HG03439 (cell line): Measurements from ENCODE around the gene PHKA2.
"Not testable (repeated sequence)": the region's sequence is repeated elsewhere in the genome, so short reads cannot be mapped to it uniquely, and the experiment has no call there.

ENCODE experiments used
- ATAC-seq: cut with Tn5 transposase; IDR thresholded peaks from one replicate; pipeline ENCODE4 v1.9.1; 2021; ENCODE audit warnings: mild to moderate bottlenecking, moderate library complexity; ENCODE audit not compliant: unreplicated experiment

The PHKA2 gene

GRCh38 chrX:18872621-18873020, 111.3 kb downstream of the PHKA2 start:
- no peak for ATAC-seq

- no peak for ATAC-seq
These were observed 111.9 kb downstream of the PHKA2 start for GRCh38 chrX:18871970-18872369.

GRCh38 chrX:18871161-18871890, 112.6 kb downstream of the PHKA2 start:
- no peak for ATAC-seq

- ATAC-seq, result no peak
These were observed 119.5 kb downstream of the PHKA2 start for GRCh38 chrX:18864390-18864920.

GRCh38 chrX:18861511-18861910, 122.4 kb downstream of the PHKA2 start:
- no peak for ATAC-seq

GRCh38 chrX:18856645-18856997, 127.3 kb downstream of the PHKA2 start:
- ATAC-seq, result no peak

- peak; percentile 92 for ATAC-seq
These were observed 127.8 kb downstream of the PHKA2 start for GRCh38 chrX:18855919-18856644.

- ATAC-seq, result not testable (repeated sequence)
These were observed 136.0 kb downstream of the PHKA2 start for GRCh38 chrX:18847901-18848300.
